HepG2 (cell line): ENCODE data around the gene SLC22A23. TPM values are rescaled to one million over a fixed set of nuclear protein-coding genes. Genes with fewer than 3 reads are reported as not detected.

Experiments used
- BORCS8-MEF2B ChIP-seq: sonication (generic); formaldehyde crosslinking; IDR thresholded peaks from 2 replicates; pipeline ENCODE4 v1.8.0; 2022; ENCODE audit warnings: mild to moderate bottlenecking, missing genetic modification reagents
- CAMTA2 ChIP-seq: sonication (generic); formaldehyde crosslinking; IDR thresholded peaks from 2 replicates; pipeline ENCODE4 v1.4.0; 2020; ENCODE audit warnings: mild to moderate bottlenecking, missing genetic modification reagents, borderline replicate concordance
- ELF3 ChIP-seq: IDR thresholded peaks from 2 replicates; pipeline ENCODE4 v1.6.1; 2016; ENCODE audit warnings: missing genetic modification reagents, missing compliant biosample characterization
- HMG20A ChIP-seq: IDR thresholded peaks from 2 replicates; pipeline ENCODE4 v1.6.1; 2016; ENCODE audit warnings: borderline replicate concordance
- IKZF1 ChIP-seq: fragments of 450-650 bp; IDR thresholded peaks from 2 replicates; pipeline ENCODE4 v1.7.1; 2016
- MED1 ChIP-seq: sonication (generic); formaldehyde crosslinking; IDR thresholded peaks from 2 replicates; pipeline ENCODE4 v1.4.0; 2020; ENCODE audit warnings: missing genetic modification reagents
- MTA1 ChIP-seq: sonication (generic); formaldehyde crosslinking; IDR thresholded peaks from 2 replicates; pipeline ENCODE4 v1.4.0; 2020; ENCODE audit warnings: missing genetic modification reagents, mild to moderate bottlenecking, borderline replicate concordance
- MXI1 ChIP-seq: IDR thresholded peaks from 3 replicates; pipeline ENCODE4 v1.6.1; 2012; ENCODE audit warnings: low read depth, low read length, inconsistent platforms, borderline replicate concordance
- NFKBIZ ChIP-seq: IDR thresholded peaks from 2 replicates; pipeline ENCODE4 v1.6.1; 2018; ENCODE audit warnings: missing genetic modification reagents, missing compliant biosample characterization
- PITX1 ChIP-seq: sonication (generic); formaldehyde crosslinking; IDR thresholded peaks from 2 replicates; pipeline ENCODE4 v1.5.1; 2020; ENCODE audit warnings: mild to moderate bottlenecking, missing genetic modification reagents
- RARA ChIP-seq: IDR thresholded peaks from 2 replicates; pipeline ENCODE4 v1.6.1; 2016; ENCODE audit warnings: missing genetic modification reagents, missing compliant biosample characterization
- RCOR2 ChIP-seq: IDR thresholded peaks from 2 replicates; pipeline ENCODE4 v1.6.1; 2016; ENCODE audit warnings: missing biosample characterization, missing genetic modification reagents
- SAP130 ChIP-seq: IDR thresholded peaks from 2 replicates; pipeline ENCODE4 v1.6.1; 2016; ENCODE audit warnings: low read depth
- ZFX ChIP-seq: sonication (generic); formaldehyde crosslinking; IDR thresholded peaks from 2 replicates; pipeline ENCODE4 v1.4.0; 2020; ENCODE audit warnings: mild to moderate bottlenecking, low read depth, missing genetic modification reagents, moderate library complexity
- ZMYM2 ChIP-seq: sonication (generic); formaldehyde crosslinking; IDR thresholded peaks from 2 replicates; pipeline ENCODE4 v1.8.0; 2022; ENCODE audit warnings: mild to moderate bottlenecking, missing genetic modification reagents
- ZNF124 ChIP-seq: sonication (generic); formaldehyde crosslinking; IDR thresholded peaks from 2 replicates; pipeline ENCODE4 v1.4.0; 2020; ENCODE audit warnings: missing genetic modification reagents
- ZNF282 ChIP-seq: fragments of 450-650 bp; IDR thresholded peaks from 2 replicates; pipeline ENCODE4 v1.6.1; 2018; ENCODE audit not compliant: partially characterized antibody
- ZNF629 ChIP-seq: sonication (generic); formaldehyde crosslinking; conservative IDR thresholded peaks from 2 replicates; pipeline ENCODE4 v1.5.0; 2020; ENCODE audit warnings: missing genetic modification reagents
- ZZZ3 ChIP-seq: sonication (generic); formaldehyde crosslinking; IDR thresholded peaks from 2 replicates; pipeline ENCODE4 v1.4.0; 2020; ENCODE audit warnings: missing genetic modification reagents, mild to moderate bottlenecking, borderline replicate concordance
- polyA plus RNA-seq, 8 experiments: library from polyadenylated mRNA; depleted of rRNA in 3 of 8; stranded (reverse) in 7 of 8; unstranded in 1 of 8; fragments of >200 nt; fragmentation: Illumina TruSeq in 4 of 8; extraction: Trizol in 4 of 8; gene quantifications; 2 replicates each; pipeline versions ENCODE4 v1.2.1 to v1.2.3, GENCODE V29; 2011 to 2016; ENCODE audit warnings: low read depth in 4 of 8, missing spikeins in 1 of 8, mixed read lengths in 1 of 8; ENCODE audit not compliant: insufficient read depth in 1 of 8
- total RNA-seq, 5 experiments: library from RNA; depleted of rRNA; stranded (reverse); fragments of >200 nt; fragmentation: Illumina TruSeq; extraction: Trizol; gene quantifications; 2 replicates each; pipeline ENCODE4 v1.2.3, GENCODE V29; 2016; ENCODE audit warnings: low read depth in 1 of 5
- TF ChIP-seq, protein P1 (sequence below): sonication (generic); formaldehyde crosslinking; IDR thresholded peaks from 2 replicates; pipeline ENCODE4 v1.4.0; 2020; ENCODE audit warnings: missing genetic modification reagents
- TF ChIP-seq, protein P2 (sequence below): sonication (generic); formaldehyde crosslinking; IDR thresholded peaks from 2 replicates; pipeline ENCODE4 v1.5.0; 2020; ENCODE audit warnings: mild to moderate bottlenecking, missing genetic modification reagents, moderate library complexity
- TF ChIP-seq, protein P3 (sequence below): sonication (generic); formaldehyde crosslinking; IDR thresholded peaks from 2 replicates; pipeline ENCODE4 v1.5.0; 2020; ENCODE audit warnings: mild to moderate bottlenecking, missing genetic modification reagents, borderline replicate concordance

Gene SLC22A23
- total and polyA plus RNA-seq, 2 of the 13 experiments (the other 11 are each of a cell fraction or from before 2014, with no cell fraction given) = 11.8 to 17.5 TPM

DNA sequence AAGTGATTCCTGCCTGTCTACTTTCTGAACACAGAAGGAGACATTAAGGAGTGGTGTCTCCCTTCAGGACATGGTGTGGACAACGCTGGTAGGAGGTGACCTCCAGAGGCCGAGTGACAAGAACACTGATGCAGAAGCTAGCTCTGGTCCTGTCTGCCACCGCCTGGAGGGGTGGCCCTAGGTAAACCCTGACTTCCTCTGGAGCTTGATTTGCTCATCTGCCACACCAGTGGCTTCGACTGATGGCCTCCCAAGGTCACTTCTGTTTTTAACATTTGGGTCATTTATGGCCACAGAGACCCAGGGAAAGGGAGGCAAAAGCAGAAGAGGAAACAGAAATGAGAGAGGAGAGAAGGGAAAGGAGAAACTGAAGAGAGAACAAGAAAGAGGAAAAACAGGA, 49.4 kb upstream of the SLC22A23 start (continued):
- TF ChIP-seq, protein P1, sequence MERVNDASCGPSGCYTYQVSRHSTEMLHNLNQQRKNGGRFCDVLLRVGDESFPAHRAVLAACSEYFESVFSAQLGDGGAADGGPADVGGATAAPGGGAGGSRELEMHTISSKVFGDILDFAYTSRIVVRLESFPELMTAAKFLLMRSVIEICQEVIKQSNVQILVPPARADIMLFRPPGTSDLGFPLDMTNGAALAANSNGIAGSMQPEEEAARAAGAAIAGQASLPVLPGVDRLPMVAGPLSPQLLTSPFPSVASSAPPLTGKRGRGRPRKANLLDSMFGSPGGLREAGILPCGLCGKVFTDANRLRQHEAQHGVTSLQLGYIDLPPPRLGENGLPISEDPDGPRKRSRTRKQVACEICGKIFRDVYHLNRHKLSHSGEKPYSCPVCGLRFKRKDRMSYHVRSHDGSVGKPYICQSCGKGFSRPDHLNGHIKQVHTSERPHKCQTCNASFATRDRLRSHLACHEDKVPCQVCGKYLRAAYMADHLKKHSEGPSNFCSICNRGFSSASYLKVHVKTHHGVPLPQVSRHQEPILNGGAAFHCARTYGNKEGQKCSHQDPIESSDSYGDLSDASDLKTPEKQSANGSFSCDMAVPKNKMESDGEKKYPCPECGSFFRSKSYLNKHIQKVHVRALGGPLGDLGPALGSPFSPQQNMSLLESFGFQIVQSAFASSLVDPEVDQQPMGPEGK (CRISPR knock-in tag) = no peak
- TF ChIP-seq ZZZ3 (CRISPR knock-in tag) (no peak), SAP130 (CRISPR knock-in tag) (no peak; the same call in 1 of the 2 replicates), RCOR2 (CRISPR knock-in tag) (no peak), MXI1 (no peak), PITX1 (CRISPR knock-in tag) (0 out of 2 replicates have a peak, but pooled peaks have one; percentile 1), RARA (0 out of 2 replicates have a peak, but pooled peaks have one; percentile 23), ZNF629 (CRISPR knock-in tag) (no peak), ELF3 (CRISPR knock-in tag) (peak; percentile 20; the same call in 1 of the 2 replicates), ZMYM2 (0 out of 2 replicates have a peak, but pooled peaks have one; percentile 28), IKZF1 (no peak), MTA1 (no peak), ZFX (CRISPR knock-in tag) (peak; percentile 29; the same call in 1 of the 2 replicates), HMG20A (CRISPR knock-in tag) (peak; percentile 55; the same call in 1 of the 2 replicates), BORCS8-MEF2B (CRISPR knock-in tag) (0 out of 2 replicates have a peak, but pooled peaks have one; percentile 25), CAMTA2 (CRISPR knock-in tag) (no peak), NFKBIZ (CRISPR knock-in tag) (no peak), ZNF124 (CRISPR knock-in tag) (no peak), MED1 (CRISPR knock-in tag) (0 out of 2 replicates have a peak, but pooled peaks have one; percentile 44), ZNF282 (no peak)
- TF ChIP-seq, protein P2, sequence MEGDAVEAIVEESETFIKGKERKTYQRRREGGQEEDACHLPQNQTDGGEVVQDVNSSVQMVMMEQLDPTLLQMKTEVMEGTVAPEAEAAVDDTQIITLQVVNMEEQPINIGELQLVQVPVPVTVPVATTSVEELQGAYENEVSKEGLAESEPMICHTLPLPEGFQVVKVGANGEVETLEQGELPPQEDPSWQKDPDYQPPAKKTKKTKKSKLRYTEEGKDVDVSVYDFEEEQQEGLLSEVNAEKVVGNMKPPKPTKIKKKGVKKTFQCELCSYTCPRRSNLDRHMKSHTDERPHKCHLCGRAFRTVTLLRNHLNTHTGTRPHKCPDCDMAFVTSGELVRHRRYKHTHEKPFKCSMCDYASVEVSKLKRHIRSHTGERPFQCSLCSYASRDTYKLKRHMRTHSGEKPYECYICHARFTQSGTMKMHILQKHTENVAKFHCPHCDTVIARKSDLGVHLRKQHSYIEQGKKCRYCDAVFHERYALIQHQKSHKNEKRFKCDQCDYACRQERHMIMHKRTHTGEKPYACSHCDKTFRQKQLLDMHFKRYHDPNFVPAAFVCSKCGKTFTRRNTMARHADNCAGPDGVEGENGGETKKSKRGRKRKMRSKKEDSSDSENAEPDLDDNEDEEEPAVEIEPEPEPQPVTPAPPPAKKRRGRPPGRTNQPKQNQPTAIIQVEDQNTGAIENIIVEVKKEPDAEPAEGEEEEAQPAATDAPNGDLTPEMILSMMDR (CRISPR knock-in tag) = peak; percentile 46
- TF ChIP-seq, protein P3, sequence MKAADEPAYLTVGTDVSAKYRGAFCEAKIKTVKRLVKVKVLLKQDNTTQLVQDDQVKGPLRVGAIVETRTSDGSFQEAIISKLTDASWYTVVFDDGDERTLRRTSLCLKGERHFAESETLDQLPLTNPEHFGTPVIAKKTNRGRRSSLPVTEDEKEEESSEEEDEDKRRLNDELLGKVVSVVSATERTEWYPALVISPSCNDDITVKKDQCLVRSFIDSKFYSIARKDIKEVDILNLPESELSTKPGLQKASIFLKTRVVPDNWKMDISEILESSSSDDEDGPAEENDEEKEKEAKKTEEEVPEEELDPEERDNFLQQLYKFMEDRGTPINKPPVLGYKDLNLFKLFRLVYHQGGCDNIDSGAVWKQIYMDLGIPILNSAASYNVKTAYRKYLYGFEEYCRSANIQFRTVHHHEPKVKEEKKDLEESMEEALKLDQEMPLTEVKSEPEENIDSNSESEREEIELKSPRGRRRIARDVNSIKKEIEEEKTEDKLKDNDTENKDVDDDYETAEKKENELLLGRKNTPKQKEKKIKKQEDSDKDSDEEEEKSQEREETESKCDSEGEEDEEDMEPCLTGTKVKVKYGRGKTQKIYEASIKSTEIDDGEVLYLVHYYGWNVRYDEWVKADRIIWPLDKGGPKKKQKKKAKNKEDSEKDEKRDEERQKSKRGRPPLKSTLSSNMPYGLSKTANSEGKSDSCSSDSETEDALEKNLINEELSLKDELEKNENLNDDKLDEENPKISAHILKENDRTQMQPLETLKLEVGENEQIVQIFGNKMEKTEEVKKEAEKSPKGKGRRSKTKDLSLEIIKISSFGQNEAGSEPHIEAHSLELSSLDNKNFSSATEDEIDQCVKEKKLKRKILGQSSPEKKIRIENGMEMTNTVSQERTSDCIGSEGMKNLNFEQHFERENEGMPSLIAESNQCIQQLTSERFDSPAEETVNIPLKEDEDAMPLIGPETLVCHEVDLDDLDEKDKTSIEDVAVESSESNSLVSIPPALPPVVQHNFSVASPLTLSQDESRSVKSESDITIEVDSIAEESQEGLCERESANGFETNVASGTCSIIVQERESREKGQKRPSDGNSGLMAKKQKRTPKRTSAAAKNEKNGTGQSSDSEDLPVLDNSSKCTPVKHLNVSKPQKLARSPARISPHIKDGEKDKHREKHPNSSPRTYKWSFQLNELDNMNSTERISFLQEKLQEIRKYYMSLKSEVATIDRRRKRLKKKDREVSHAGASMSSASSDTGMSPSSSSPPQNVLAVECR = no peak
